ENCODE measurements around the gene KCTD13. TPM values are rescaled to one million over a fixed set of nuclear protein-coding genes. Genes with fewer than 3 reads are reported as not detected.
"Not testable (repeated sequence)": the region's sequence is repeated elsewhere in the genome, so short reads cannot be mapped to it uniquely, and the experiment has no call there.

The KCTD13 gene
- total RNA-seq, 2 donors from 2014 or later, result 14.3 to 49.1 TPM

GRCh38 chr16:29962344-29962994, 36.4 kb upstream of the KCTD13 start:
- peak in 1 of 4 donors; percentile 35 for DNase-seq
- ATAC-seq, result peak; percentile 31
- H3K27me3 ChIP-seq, result no peaks in the 10 kb centered on the region
- TF ChIP-seq, protein P1, sequence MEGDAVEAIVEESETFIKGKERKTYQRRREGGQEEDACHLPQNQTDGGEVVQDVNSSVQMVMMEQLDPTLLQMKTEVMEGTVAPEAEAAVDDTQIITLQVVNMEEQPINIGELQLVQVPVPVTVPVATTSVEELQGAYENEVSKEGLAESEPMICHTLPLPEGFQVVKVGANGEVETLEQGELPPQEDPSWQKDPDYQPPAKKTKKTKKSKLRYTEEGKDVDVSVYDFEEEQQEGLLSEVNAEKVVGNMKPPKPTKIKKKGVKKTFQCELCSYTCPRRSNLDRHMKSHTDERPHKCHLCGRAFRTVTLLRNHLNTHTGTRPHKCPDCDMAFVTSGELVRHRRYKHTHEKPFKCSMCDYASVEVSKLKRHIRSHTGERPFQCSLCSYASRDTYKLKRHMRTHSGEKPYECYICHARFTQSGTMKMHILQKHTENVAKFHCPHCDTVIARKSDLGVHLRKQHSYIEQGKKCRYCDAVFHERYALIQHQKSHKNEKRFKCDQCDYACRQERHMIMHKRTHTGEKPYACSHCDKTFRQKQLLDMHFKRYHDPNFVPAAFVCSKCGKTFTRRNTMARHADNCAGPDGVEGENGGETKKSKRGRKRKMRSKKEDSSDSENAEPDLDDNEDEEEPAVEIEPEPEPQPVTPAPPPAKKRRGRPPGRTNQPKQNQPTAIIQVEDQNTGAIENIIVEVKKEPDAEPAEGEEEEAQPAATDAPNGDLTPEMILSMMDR (IDR thresholded peaks at IDR 0.05), result no peak
- peak in 1 of 3 donors; percentile 25 for TF ChIP-seq POLR2A (IDR thresholded peaks at IDR 0.05)
- H3K27ac ChIP-seq, result peak overlapping the region; percentile 72 to 92 (median 81)
- 1 to 5% methylated on average over 18 of the region's 18 CpGs for WGBS, 2 donors
- H3K36me3 ChIP-seq (replicated peaks in 1 of 2; ENCODE audit: insufficient read depth in 1 of 2, low read depth in 2 of 2), result no peaks in the 10 kb centered on the region
- intact Hi-C loops (cut with DNase I), result no loop called here
- no peaks in the 10 kb centered on the region for H3K9me3 ChIP-seq
- peak overlapping the region; percentile 19 to 66 for H3K4me3 ChIP-seq
- H3K4me1 ChIP-seq, result peaks cover 16% of the 10 kb centered on the region

- peak; percentile 90 to 93 (median 91) for DNase-seq
- no peaks in the 10 kb centered on the region for H3K27me3 ChIP-seq
- H3K4me3 ChIP-seq, result peak within 1 kb of the TSS; percentile 19 to 66
- H3K9me3 ChIP-seq, result no peaks in the 10 kb centered on the region
- 0 to 1% methylated on average over 16 to 58 of the region's 75 CpGs for WGBS, 2 donors
- peaks cover 16% of the 10 kb centered on the region for H3K4me1 ChIP-seq
- H3K36me3 ChIP-seq (replicated peaks in 1 of 2; ENCODE audit: insufficient read depth in 1 of 2, low read depth in 2 of 2), result no peaks in the 10 kb centered on the region
- peak; percentile 98 for ATAC-seq
- intact Hi-C loops (cut with DNase I), result no loop called here
- peak within 1 kb of the TSS; percentile 72 to 92 (median 81) for H3K27ac ChIP-seq
- TF ChIP-seq, protein P1 (IDR thresholded peaks at IDR 0.05), result peak; percentile 30 to 84 (median 75)
- peak; percentile 49 to 62 (median 58) for TF ChIP-seq POLR2A (IDR thresholded peaks at IDR 0.05)
Observed at GRCh38 chr16:29961479-29962343, 35.7 kb upstream of the KCTD13 start, which contains the start of gene TMEM219. Gene TMEM219 (plus strand): TSS chr16:29962079. CDS start chr16:29963144, 1,065 bp downstream.

DNA sequence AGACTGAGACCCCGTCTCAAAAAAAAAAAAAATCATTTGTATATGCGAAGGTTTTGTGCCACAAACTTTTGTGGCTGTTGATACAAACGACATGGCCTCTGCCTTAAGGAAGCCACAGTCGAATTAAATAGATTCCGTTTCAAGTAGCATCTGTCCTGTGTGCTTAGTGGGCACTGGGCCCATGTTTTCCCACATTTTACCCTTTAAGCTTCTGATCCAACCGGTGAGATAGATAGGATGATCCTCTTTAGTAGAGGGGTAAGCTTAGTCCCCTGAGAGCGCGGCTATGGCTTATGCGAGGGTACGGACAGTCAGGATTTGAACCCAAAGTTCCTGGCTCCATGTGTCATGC, 35.1 kb upstream of the KCTD13 start:
- H3K36me3 ChIP-seq (replicated peaks in 1 of 2; ENCODE audit: insufficient read depth in 1 of 2, low read depth in 2 of 2), result no peaks in the 10 kb centered on the region
- ATAC-seq, result no peak
- H3K9me3 ChIP-seq, result no peaks in the 10 kb centered on the region
- H3K4me3 ChIP-seq, result peak overlapping the region in 1 of 2 donors; percentile 66
- TF ChIP-seq, protein P1 (IDR thresholded peaks at IDR 0.05), result no peak
- TF ChIP-seq POLR2A (IDR thresholded peaks at IDR 0.05), result no peak
- WGBS, 2 donors, result 50 to 57% methylated on average over 10 of the region's 10 CpGs
- H3K27me3 ChIP-seq, result no peaks in the 10 kb centered on the region
- intact Hi-C loops (cut with DNase I), result no loop called here
- H3K27ac ChIP-seq, result peak overlapping the region in 3 of 4 donors; percentile 72 to 92 (median 87)
- H3K4me1 ChIP-seq, result peaks cover 16% of the 10 kb centered on the region
- no peak for DNase-seq

- H3K4me3 ChIP-seq; H3K36me3 ChIP-seq (replicated peaks in 1 of 2; ENCODE audit: insufficient read depth in 1 of 2, low read depth in 2 of 2); H3K9me3 ChIP-seq; intact Hi-C loops (cut with DNase I); H3K27ac ChIP-seq; DNase-seq; ATAC-seq; H3K27me3 ChIP-seq: not testable (repeated sequence)
- WGBS, 2 donors, result 81 to 83% methylated on average over 4 of the region's 4 CpGs
- H3K4me1 ChIP-seq, result peaks cover 16% of the 10 kb centered on the region
Observed at GRCh38 chr16:29959821-29960220, 33.8 kb upstream of the KCTD13 start.

DNA sequence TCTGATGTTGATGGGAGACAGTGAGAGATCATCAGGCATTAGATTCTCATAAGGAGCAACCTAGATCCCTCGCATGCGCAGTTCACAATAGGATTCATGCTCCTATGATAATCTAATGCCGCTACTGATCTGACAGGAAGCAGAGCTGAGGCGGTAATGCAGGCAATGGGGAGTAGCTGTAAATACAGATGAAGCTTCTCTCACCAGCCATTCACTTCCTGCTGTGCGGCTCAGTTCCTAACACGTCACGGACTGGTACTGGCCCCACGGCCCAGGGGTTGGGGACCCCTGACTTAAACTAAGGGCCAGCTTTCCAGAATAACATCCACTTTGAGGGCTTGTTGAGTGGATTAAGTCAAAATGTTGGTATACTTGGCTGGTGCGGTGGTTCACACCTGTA, 33.3 kb upstream of the KCTD13 start:
- intact Hi-C loops (cut with DNase I), result no loop called here
- DNase-seq (no peak), ATAC-seq (no peak)
- H3K4me3 ChIP-seq, result no peak overlapping the region
- H3K36me3 ChIP-seq (replicated peaks in 1 of 2; ENCODE audit: insufficient read depth in 1 of 2, low read depth in 2 of 2), result no peaks in the 10 kb centered on the region
- peaks cover 16% of the 10 kb centered on the region for H3K4me1 ChIP-seq
- no peaks in the 10 kb centered on the region for H3K27me3 ChIP-seq
- H3K9me3 ChIP-seq, result no peaks in the 10 kb centered on the region
- TF ChIP-seq, protein P1 (IDR thresholded peaks at IDR 0.05), result no peak
- TF ChIP-seq POLR2A (IDR thresholded peaks at IDR 0.05), result no peak
- 84 to 97% methylated on average over 7 to 9 of the region's 9 CpGs for WGBS, 2 donors
- no peak overlapping the region for H3K27ac ChIP-seq

Data from body of pancreas (tissue), 4 donors.